Endothelial cell of umbilical vein (primary cell): ENCODE measurements around the gene HOXD8.

Experiments
- CTCF ChIP-seq, 2 donors: IDR thresholded peaks; 1 replicate in 1 of 2; 2 replicates in 1 of 2; pipeline ENCODE4 v1.5.1; 2011; ENCODE audit warnings: low read length in 2 of 2, mild to moderate bottlenecking in 2 of 2, moderate library complexity in 2 of 2, control low read depth in 1 of 2, inconsistent platforms in 1 of 2, low read depth in 1 of 2; ENCODE audit not compliant: insufficient read depth in 1 of 2; ENCODE audit errors: extremely low read depth in 1 of 2
- EZH2 ChIP-seq: IDR thresholded peaks from 2 replicates; pipeline ENCODE4 v1.6.1; 2012; ENCODE audit warnings: borderline replicate concordance, low read depth, mild to moderate bottlenecking, moderate library complexity, low read length, inconsistent platforms; ENCODE audit not compliant: severe bottlenecking

GRCh38 chr2:176157499-176158185 is 28.1 kb downstream of the HOXD8 start:
- TF ChIP-seq CTCF (IDR thresholded peaks at IDR 0.05; ENCODE audit: extremely low read depth in 1 of 2, insufficient read depth in 1 of 2, low read depth in 1 of 2, low read length in 2 of 2) = no peak
- no peak for TF ChIP-seq EZH2
